HG02981 (cell line): Measurements from ENCODE around the gene CTIF.
"Not testable (repeated sequence)": the region's sequence is repeated elsewhere in the genome, so short reads cannot be mapped to it uniquely, and the experiment has no call there.

Experiments used
- ATAC-seq: cut with Tn5 transposase; IDR thresholded peaks from one replicate; pipeline ENCODE4 v1.9.1; 2021; ENCODE audit warnings: mild to moderate bottlenecking, moderate library complexity; ENCODE audit not compliant: unreplicated experiment

The CTIF gene

GRCh38 chr18:48699761-48700160 is 160.9 kb downstream of the CTIF start:
- ATAC-seq = no peak

GRCh38 chr18:48700446-48700845 is 161.6 kb downstream of the CTIF start:
- no peak for ATAC-seq

DNA sequence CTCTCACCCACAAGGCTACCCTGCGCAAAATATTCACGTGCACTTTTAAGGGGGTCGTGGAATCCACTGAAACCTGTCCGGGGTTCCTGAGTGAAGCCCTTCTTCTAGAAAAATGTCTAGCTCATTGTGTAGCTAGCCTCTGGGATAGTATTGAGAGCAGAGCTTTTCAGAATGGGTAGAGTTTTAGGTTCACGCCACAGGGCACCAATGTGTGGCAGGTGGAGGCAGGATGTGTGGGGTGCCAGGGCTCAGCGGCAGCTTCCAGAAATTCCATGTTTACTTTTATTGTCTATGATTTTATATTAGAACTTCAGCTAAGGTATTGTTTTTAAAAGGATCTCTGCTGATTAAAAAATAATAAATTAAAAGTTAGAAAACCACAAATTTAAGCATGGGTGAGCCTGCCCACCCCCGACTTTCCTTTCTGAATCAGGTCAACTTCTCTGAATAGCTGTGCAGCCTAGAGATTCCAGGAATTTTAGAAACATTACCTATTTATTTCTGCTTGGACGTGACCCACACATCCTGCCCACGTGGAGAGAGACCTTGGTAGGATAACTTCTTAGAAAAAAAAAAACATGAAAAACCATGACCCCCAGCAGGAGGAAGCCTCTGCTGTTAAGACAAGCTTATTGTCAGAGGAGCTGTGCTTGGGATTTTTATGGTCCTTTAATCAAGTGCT is 163.7 kb downstream of the CTIF start:
- ATAC-seq = no peak

GRCh38 chr18:48703028-48703386 is 164.2 kb downstream of the CTIF start:
- ATAC-seq = no peak

GRCh38 chr18:48703418-48703817 is 164.6 kb downstream of the CTIF start:
- no peak for ATAC-seq

DNA sequence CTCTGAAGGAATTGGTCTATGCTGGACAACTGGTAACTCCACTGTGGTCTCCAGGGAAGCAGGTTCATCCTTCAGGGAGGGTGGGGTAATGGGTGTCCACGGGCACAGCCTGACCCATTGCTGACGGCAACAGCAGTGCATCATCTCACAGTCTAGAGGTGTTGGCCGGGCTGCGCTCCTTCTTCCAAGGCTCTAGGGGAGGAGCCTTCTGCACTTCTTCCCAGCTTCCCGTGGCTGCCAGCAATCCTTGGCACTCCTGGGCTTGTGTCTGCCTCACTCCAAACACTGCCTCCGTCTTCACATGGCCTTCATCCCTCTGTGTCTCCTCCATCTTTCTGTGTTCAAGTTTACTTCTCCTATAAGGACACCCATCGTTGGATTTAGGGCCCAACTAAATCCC is 166.2 kb downstream of the CTIF start:
- no peak for ATAC-seq

GRCh38 chr18:48705531-48705930 is 166.7 kb downstream of the CTIF start:
- no peak for ATAC-seq

DNA sequence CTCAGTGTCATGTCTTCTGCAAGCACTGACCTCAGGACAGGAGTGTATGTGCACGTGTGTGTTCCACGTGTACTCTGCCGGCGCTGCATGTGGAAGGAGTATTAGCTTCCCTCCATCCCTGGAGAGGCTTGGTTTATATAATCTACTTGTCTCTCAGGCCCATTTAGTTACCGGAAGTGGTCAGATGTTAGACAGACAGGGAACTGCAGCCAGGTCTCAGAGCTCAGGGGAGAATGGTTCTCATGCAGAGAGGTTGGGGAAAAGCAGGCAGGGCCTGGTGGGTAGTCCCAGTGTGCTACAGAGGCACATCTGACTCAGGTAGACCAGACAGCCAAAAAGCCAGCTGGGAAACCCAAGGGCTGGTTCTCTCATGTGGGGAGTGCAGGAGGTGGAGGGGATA is 167.9 kb downstream of the CTIF start:
- no peak for ATAC-seq

DNA sequence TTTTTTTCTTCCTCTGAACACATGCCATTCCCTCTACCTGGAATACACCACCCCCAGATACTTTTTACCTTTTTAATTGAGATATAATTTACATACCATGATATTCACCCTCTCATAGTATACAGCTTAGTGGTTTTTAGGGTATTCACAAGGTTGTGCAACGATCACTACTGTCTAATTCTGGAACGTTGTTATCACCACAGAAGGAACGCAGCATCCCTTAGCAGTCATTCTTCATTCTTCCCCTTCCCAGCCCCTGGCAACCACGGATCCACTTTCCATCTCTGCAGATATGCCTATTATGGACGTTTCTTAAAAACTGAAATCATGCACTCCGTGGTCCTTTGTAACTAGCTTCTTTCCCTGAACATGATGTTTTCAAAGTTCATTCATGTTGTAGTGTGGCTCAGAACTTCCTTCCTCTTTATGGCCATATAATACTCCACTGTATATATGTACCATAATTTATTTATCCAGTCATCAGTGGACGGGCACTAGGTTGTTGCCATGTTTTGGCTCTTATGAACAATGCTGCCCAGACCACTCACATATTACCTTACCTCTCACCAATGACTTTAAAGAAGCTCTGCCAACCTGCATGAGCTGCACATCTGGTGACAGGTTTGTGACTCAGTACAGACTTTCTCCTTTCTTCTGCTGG is 168.9 kb downstream of the CTIF start:
- no peak for ATAC-seq

GRCh38 chr18:48708807-48709206 is 170.0 kb downstream of the CTIF start:
- ATAC-seq = no peak

GRCh38 chr18:48709371-48710062 is 170.7 kb downstream of the CTIF start:
- ATAC-seq = no peak

DNA sequence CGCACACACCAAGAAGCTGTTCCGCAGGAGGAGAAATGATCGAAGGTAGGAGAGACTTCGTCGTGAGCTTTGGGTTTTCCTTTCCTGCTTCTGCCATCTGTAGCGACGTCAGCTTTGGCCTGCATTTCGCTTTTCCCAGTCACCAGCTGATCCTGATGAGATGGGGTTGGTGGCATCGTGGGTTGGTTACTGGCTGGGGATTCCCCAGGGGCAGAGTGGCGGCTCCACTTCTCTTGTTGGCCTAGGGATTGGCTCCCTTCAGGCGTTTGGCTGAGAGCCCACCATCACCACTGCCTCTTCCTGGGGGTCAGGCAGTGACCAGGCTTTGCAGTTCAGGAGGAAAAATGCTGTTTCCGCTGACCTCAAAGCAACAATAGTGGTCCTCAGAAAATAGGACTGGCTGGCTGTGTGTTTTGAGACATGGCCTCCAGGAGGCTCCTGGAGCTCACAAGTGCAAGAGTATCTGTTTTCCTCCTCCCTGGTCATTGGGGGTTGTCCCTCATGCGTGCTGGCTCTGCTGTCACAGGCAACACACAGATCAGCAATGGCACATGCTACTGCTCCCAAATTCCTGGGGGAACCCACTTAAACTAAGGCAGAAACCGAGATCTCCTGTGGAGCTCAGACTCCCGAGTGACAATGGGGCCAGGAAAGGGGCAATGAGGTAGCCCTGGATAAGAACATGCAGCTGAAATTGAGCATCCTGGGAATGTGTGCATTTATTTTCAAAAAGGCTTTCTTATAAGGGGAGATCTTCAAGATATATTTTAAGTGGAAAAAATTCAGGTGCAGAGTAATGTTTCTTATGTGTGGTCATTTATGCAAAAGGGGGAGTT is 173.0 kb downstream of the CTIF start:
- ATAC-seq = no peak

DNA sequence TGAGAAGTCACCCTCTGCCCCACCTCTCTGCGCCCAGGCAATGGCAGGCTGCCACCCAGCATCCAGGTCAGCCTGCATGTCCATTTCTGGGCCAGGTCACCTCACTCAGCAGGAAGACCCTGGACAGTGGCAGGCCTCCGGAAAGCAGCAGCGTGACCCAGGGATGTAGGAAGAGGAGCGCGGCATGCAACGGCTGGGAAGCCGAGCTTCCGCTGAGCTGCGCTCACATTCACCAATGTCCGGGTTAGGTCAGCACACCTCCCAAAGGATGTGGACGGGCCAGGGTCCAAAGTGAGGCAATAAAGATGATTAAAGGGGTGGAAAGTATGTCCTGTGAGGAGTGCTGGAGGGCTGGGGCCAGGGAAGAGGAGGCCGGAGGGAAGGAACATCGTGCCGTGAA is 174.5 kb downstream of the CTIF start:
- ATAC-seq = no peak

DNA sequence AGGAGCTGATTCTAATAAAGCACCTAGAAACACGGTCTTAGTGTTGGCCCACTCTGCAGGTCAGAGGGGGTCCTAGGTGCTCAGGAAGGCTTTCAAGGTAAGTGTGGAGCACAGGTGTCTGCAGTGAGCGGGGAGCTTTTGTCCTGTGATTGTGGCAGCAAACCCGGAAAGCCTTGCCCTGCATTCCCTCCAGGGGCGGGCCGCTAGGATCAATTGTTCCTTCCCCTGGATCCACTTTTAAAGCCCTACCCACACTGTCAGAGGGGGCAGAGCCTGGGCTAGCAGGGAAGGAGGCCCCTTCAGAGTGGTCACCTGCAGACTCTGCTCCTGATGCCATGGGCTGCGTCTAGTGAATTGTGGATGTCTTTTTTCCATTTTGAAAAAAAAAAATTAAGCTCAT is 176.0 kb downstream of the CTIF start:
- ATAC-seq = no peak

DNA sequence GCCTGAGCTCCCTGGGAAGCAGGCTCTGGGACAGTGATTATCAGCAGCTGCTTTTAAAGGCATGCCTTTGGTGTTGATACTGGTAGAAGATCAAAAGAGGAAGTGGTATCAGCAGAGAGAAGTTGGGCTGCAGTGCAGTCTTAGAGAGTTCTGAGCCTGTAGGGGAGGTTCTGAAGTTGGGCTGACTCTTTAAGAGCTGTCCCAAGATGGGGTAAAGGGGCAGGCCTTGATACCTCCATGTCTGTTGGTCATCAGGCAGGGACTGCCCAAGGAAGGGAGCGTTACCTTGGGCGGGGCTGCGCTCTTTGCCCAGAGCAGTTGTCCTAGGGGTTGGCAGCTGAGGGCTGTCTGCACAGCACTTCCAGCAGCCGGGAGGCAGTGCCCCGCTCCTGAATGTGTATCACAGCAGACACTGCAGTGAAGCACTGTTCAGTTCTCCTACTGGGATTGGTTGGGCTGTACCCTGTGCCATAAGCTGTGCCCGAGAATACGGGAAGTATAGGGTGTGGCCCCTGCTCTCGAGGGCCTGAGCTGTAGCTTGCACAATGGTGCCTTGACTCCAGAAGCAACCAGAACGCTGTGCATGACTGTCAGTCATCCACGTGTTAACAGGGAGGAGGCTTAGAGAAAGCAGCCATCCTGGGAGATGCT is 177.0 kb downstream of the CTIF start:
- peak; percentile 60 for ATAC-seq

DNA sequence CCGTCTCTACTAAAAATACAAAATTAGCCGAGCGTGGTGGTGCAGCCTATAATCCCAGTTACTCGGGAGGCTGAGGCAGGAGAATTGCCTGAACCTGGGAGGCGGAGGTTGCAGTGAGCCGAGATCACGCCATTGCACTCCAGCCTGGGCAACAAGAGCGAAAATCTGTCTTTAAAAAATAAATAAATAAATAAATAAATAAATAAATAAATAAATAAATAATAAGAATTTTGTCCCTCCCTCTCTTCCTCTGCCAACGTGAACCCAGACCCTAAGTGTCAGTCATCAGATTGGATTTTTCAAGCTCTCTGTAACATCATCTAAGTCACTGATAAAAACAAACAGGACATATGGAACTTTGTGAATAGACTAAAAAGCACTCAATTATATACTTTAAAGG is 178.4 kb downstream of the CTIF start:
- not testable (repeated sequence) for ATAC-seq

GRCh38 chr18:48718251-48718959 is 179.6 kb downstream of the CTIF start:
- ATAC-seq = no peak

DNA sequence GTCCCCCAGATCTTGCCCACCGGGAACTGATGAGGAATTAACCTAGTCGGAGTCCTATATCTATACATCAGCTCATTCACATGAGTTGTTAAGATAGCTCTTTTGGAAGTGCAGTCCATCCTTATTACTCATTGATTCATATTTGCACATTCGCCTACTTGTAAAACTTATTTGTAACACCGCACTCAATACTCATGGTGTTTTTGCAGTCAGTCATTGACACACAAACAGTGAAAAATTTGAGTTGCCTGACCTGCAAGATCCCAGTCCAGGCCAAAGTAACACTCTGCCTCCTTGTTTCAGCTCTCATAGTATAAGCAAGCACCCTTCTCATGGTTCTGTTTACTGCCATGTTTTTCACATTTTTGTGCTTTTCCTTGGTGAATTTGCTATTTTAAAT is 180.6 kb downstream of the CTIF start:
- ATAC-seq = no peak

DNA sequence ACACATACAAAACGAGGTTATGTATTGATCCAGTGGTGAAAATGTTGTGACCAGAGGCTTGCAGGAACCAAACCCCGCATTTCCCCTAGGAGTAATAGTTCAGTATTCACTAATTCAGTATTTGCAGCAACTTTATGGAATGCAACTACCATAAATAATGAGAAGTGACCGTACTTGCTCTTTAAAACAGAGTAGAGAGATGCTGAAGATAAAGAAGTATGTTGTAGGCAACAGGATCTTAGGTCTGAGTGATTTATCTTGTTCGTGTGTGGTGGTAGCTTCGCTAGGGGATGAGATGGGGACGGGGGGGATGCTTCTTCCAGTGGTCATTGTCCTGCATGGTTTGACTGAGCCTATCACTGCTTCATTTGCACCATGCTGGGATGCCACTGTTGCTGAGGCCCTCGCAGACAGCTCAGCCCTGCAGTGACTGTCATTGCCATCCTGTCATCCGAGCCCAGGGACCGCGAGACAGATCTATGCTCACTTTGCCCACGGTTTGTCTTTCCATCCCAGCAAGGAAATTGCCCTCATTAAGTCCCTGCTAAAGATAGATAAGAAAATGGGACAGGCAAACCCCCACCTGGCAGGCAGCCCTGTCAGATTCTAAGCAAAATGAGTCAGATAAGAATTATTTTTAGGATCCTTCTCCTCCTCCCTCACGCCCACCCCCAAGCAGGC is 181.3 kb downstream of the CTIF start:
- no peak for ATAC-seq

GRCh38 chr18:48720655-48721025 is 181.8 kb downstream of the CTIF start:
- ATAC-seq = no peak
